Prostate gland (tissue), 2 donors: Measurements from ENCODE around the gene TNFAIP2. TPM values are rescaled to one million over a fixed set of nuclear protein-coding genes. Genes with fewer than 3 reads are reported as not detected.

ENCODE experiments used
- DNase-seq: peaks from one replicate; pipeline ENCODE4 v3.0.0-alpha.2; 2019; ENCODE audit warnings: low spot score
- H3K27ac ChIP-seq, 2 donors: fragments of 200-600 bp; sonication (generic); 2 replicates each; pipeline ENCODE4 v1.5.1; 2017 to 2019
- H3K27me3 ChIP-seq: fragments of 200-600 bp; sonication (generic); replicated peaks from 2 replicates; pipeline ENCODE4 v1.5.1; 2019; ENCODE audit not compliant: insufficient read depth
- H3K36me3 ChIP-seq, 2 donors: fragments of 200-600 bp; sonication (generic); 1 replicate in 1 of 2; 2 replicates in 1 of 2; pipeline versions ENCODE4 v1.5.1 to v1.8.1; 2017 to 2019
- H3K4me1 ChIP-seq: fragments of 200-600 bp; sonication (generic); replicated peaks from 2 replicates; pipeline ENCODE4 v1.5.1; 2019
- H3K4me3 ChIP-seq, 2 donors: fragments of 200-600 bp; sonication (generic); 2 replicates each; pipeline ENCODE4 v1.5.1; 2017 to 2019
- H3K9me3 ChIP-seq: fragments of 200-600 bp; sonication (generic); 2 replicates; pipeline ENCODE4 v1.5.1; 2017
- CTCF ChIP-seq, 4 experiments: fragments of 200-600 bp in 2 of 4; fragments of 450-650 bp in 2 of 4; sonication (generic) in 2 of 4; IDR thresholded peaks; 1 replicate in 3 of 4; 2 replicates in 1 of 4; pipeline ENCODE4 v1.5.1; 2016 to 2019; ENCODE audit warnings: antibody characterized with exemption in 4 of 4, mild to moderate bottlenecking in 2 of 4, moderate library complexity in 2 of 4
- POLR2A ChIP-seq: fragments of 450-650 bp; IDR thresholded peaks from one replicate; pipeline ENCODE4 v1.6.1; 2016; ENCODE audit warnings: antibody characterized with exemption, mild to moderate bottlenecking
- POLR2AphosphoS5 ChIP-seq: sonication (generic); formaldehyde crosslinking; IDR thresholded peaks from one replicate; pipeline ENCODE4 v1.6.1; 2017; ENCODE audit warnings: antibody characterized with exemption
- WGBS: methylation state at CpG from one replicate; pipeline ENCODE4 v1.1.5; 2018; 5-methylcytosine and 5-hydroxymethylcytosine counted together
- intact Hi-C: fragments of 100-400 bp; cut with DNase I; formaldehyde crosslinking; loops from one replicate; pipeline ENCODE4 v1.14.2; 2022
- total RNA-seq, 2 donors: library from RNA; depleted of rRNA; stranded (reverse); fragments of >200 nt; gene quantifications; one replicate each; pipeline ENCODE4 v1.1.0, GENCODE V29; 2016

TNFAIP2 gene
- total RNA-seq, 2 donors from 2014 or later: 36.5 to 46.4 TPM

GRCh38 chr14:103134919-103135318 is 11.7 kb downstream of the TNFAIP2 start:
- H3K36me3 ChIP-seq: no peaks in the 10 kb centered on the region
- DNase-seq: no peak
- H3K27ac ChIP-seq: no peak overlapping the region
- WGBS: 98% methylated on average over 14 of the region's 14 CpGs
- no peak for TF ChIP-seq POLR2AphosphoS5
- no peak for TF ChIP-seq CTCF (IDR thresholded peaks at IDR 0.05)
- TF ChIP-seq POLR2A: no peak
- no peak overlapping the region for H3K4me3 ChIP-seq
- H3K27me3 ChIP-seq: no peaks in the 10 kb centered on the region
- H3K9me3 ChIP-seq: no peaks in the 10 kb centered on the region
- no peaks in the 10 kb centered on the region for H3K4me1 ChIP-seq
- intact Hi-C loops: no loop called here

GRCh38 chr14:103135333-103136260 is 12.3 kb downstream of the TNFAIP2 start:
- intact Hi-C loops: no loop called here
- Histone ChIP-seq H3K27ac (no peak overlapping the region), H3K27me3 (no peaks in the 10 kb centered on the region), H3K4me3 (no peak overlapping the region), H3K36me3 (no peaks in the 10 kb centered on the region), H3K4me1 (no peaks in the 10 kb centered on the region), H3K9me3 (no peaks in the 10 kb centered on the region)
- no peak for DNase-seq
- TF ChIP-seq POLR2A (no peak), POLR2AphosphoS5 (no peak), CTCF (IDR thresholded peaks at IDR 0.05) (no peak)
- WGBS: 80% methylated on average over 26 of the region's 26 CpGs

GRCh38 chr14:103136388-103137271 is 13.4 kb downstream of the TNFAIP2 start:
- no peak overlapping the region for H3K27ac ChIP-seq
- no peaks in the 10 kb centered on the region for H3K9me3 ChIP-seq
- no peak for DNase-seq
- TF ChIP-seq POLR2AphosphoS5: no peak
- no peak for TF ChIP-seq POLR2A
- TF ChIP-seq CTCF (IDR thresholded peaks at IDR 0.05): no peak
- intact Hi-C loops: no loop called here
- 74% methylated on average over 20 of the region's 20 CpGs for WGBS
- H3K4me1 ChIP-seq: no peaks in the 10 kb centered on the region
- H3K27me3 ChIP-seq: no peaks in the 10 kb centered on the region
- H3K36me3 ChIP-seq: no peaks in the 10 kb centered on the region
- H3K4me3 ChIP-seq: no peak overlapping the region

GRCh38 chr14:103137689-103138300 is 14.5 kb downstream of the TNFAIP2 start:
- Histone ChIP-seq H3K4me3 (no peak overlapping the region), H3K27ac (peak overlapping the region in 1 of 2 donors; percentile 30)

More at GRCh38 chr14:103137689-103138300, 14.5 kb downstream of the TNFAIP2 start:
- intact Hi-C loops: no loop called here
- no peaks in the 10 kb centered on the region for H3K4me1 ChIP-seq
- 88% methylated on average over 22 of the region's 22 CpGs for WGBS
- no peaks in the 10 kb centered on the region for H3K27me3 ChIP-seq
- no peak for DNase-seq
- no peak for TF ChIP-seq POLR2A
- H3K9me3 ChIP-seq: no peaks in the 10 kb centered on the region
- H3K36me3 ChIP-seq: no peaks in the 10 kb centered on the region
